ENCODE data around the gene WDR54.
"Not testable (repeated sequence)": the region's sequence is repeated elsewhere in the genome, so short reads cannot be mapped to it uniquely, and the experiment has no call there.

Gene WDR54

GRCh38 chr2:74430502-74430901 is 9.0 kb downstream of the WDR54 start:
- no peak for DNase-seq

GRCh38 chr2:74436111-74436805 is 14.7 kb downstream of the WDR54 start:
- DNase-seq = no peak

- no peak for DNase-seq
Measured at GRCh38 chr2:74436848-74437695, 15.5 kb downstream of the WDR54 start.

GRCh38 chr2:74438248-74438647 is 16.7 kb downstream of the WDR54 start:
- DNase-seq = no peak

GRCh38 chr2:74439373-74439772 is 17.8 kb downstream of the WDR54 start:
- DNase-seq = no peak

GRCh38 chr2:74439803-74440377 is 18.4 kb downstream of the WDR54 start:
- DNase-seq = no peak

- DNase-seq = peak; percentile 89
Measured at GRCh38 chr2:74440378-74441169, 19.0 kb downstream of the WDR54 start.

GRCh38 chr2:74441170-74441689 is 19.7 kb downstream of the WDR54 start:
- no peak for DNase-seq

- no peak for DNase-seq
Measured at GRCh38 chr2:74441690-74442482, 20.4 kb downstream of the WDR54 start, which contains the start of gene RTKN. RTKN (minus strand) TSS chr2:74441937; CDS start chr2:74441816, 121 bp downstream.

- not testable (repeated sequence) for DNase-seq
Measured at GRCh38 chr2:74442483-74443297, 21.2 kb downstream of the WDR54 start.

GRCh38 chr2:74444498-74445318 is 23.2 kb downstream of the WDR54 start:
- no peak for DNase-seq

- no peak for DNase-seq
Measured at GRCh38 chr2:74447230-74447999, 25.9 kb downstream of the WDR54 start.

- no peak for DNase-seq
Measured at GRCh38 chr2:74448771-74449170, 27.2 kb downstream of the WDR54 start.

- no peak for DNase-seq
Measured at GRCh38 chr2:74450570-74451190, 29.1 kb downstream of the WDR54 start.

GRCh38 chr2:74454654-74455511 is 33.4 kb downstream of the WDR54 start, which contains the start of gene INO80B:
INO80B (plus strand) TSS chr2:74455087; CDS start chr2:74455117, 30 bp downstream.
- DNase-seq = peak; percentile 88

- no peak for DNase-seq
Measured at GRCh38 chr2:74457129-74457548, 35.6 kb downstream of the WDR54 start.

GRCh38 chr2:74457549-74458131 is 36.1 kb downstream of the WDR54 start:
- DNase-seq = peak; percentile 83
